Stimulated activated effector memory CD8-positive, alpha-beta T cell treated with anti-CD3 and anti-CD28 coated beads, Interleukin-12 subunit alpha, Interleukin-12 subunit beta, amount 100 ng/mL, for 72 hours (primary cell): ENCODE results near the gene AMPD3.

ENCODE experiments used
- ATAC-seq: fragments of 150-1000 bp; cut with Tn5 transposase; 2 replicates; pipeline ENCODE4 v1.10.0; 2021
- DNase-seq, 2 donors: peaks; one replicate each; pipeline ENCODE4 v3.0.0; 2021 to 2022; ENCODE audit warnings: low spot score in 2 of 2
- H3K27ac Mint-ChIP-seq: one replicate; pipeline ENCODE4 v1.8.0; 2022; ENCODE audit warnings: mild to moderate bottlenecking, mixed read lengths
- H3K36me3 Mint-ChIP-seq: one replicate; pipeline ENCODE4 v1.8.0; 2022; ENCODE audit warnings: mild to moderate bottlenecking, mixed read lengths
- H3K4me1 Mint-ChIP-seq: one replicate; pipeline ENCODE4 v1.8.0; 2022; ENCODE audit warnings: mixed read lengths
- H3K4me3 Mint-ChIP-seq: one replicate; pipeline ENCODE4 v1.8.0; 2022; ENCODE audit warnings: mild to moderate bottlenecking, mixed read lengths
- H3K9me3 Mint-ChIP-seq: one replicate; pipeline ENCODE4 v1.8.0; 2022; ENCODE audit warnings: mixed read lengths

AMPD3 gene

DNA sequence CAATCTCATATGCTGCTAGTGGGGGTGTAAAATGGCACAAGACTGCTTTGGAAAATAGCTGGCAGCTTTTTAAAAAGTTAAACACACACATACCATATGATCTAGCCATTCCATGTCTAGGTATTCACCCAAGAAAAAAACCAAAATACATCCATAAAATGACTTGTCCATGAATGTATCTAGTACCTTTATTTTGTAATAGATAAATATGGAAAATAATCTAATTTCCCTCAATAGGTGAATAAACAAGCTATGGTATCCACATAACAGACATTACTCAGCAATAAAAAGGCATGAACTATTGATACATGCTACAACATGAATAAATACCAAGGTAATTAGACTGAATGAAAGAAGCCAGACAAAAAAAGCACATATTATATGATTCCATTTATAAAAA lies 63.1 kb downstream of the AMPD3 start:
- DNase-seq (no peak), ATAC-seq (no peak)
- Mint-ChIP-seq H3K4me3 (no peak overlapping the region), H3K9me3 (no peaks in the 10 kb centered on the region), H3K27ac (no peak overlapping the region), H3K4me1 (no peaks in the 10 kb centered on the region), H3K36me3 (peaks cover 75% of the 10 kb centered on the region)

DNA sequence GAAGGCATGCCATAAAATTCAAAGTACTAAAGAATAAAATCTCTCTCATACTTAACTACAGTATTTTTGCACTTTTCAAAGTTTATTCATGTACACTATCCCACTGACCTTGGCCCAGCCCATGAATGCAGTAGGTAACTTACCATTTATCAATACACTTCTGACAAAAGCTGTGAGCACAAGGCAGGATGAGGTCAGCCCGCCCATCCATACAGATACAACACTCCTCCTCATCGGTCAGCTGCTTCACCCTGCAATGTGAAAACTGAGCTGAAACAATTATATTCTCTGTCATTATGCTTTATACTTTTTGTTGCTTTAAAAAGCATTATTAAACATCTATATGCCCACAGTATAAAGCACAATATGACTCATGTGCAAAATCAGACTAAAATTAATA lies 63.8 kb downstream of the AMPD3 start:
- DNase-seq (no peak), ATAC-seq (no peak)
- H3K4me1 Mint-ChIP-seq: no peaks in the 10 kb centered on the region
- no peaks in the 10 kb centered on the region for H3K9me3 Mint-ChIP-seq
- no peak overlapping the region for H3K27ac Mint-ChIP-seq
- peaks cover 73% of the 10 kb centered on the region for H3K36me3 Mint-ChIP-seq
- no peak overlapping the region for H3K4me3 Mint-ChIP-seq

DNA sequence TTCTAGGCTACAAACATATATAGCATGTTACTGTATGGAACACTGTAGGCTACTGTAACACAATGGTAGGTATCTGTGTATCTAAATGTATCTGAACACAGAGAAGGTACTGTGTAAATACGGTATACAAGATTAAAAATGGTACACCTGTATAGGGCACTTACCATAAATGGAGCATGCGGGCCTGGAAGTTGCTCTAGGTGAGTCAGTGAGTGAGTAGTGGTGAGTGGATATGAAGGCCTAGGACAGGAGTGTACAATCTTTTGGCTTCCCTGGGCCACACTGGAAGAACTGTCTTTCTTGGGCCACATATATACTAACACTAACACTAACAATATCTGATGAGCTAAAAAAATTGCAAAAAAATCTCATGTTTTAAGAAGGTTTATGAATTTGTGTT lies 64.6 kb downstream of the AMPD3 start:
- H3K27ac Mint-ChIP-seq: no peak overlapping the region
- no peaks in the 10 kb centered on the region for H3K4me1 Mint-ChIP-seq
- peaks cover 72% of the 10 kb centered on the region for H3K36me3 Mint-ChIP-seq
- DNase-seq (no peak), ATAC-seq (no peak)
- H3K4me3 Mint-ChIP-seq: no peak overlapping the region
- no peaks in the 10 kb centered on the region for H3K9me3 Mint-ChIP-seq

DNA sequence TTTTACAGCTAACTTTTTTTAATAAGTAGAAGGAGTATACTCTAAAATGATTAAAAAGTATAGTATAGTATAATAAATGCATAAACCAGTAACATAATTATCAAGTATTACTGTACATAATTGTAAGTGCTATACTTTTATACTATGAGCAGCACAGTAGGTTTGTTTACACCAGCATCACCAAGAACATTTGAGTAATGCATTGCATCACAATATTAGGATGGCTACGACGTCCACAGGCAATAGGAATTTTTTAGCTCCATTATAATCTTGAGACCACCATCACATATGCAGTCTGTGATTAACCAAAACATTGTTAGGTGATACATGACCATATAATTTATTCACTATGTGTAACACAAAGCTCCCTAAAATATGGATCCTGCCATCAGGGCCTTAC lies 65.5 kb downstream of the AMPD3 start:
- H3K4me1 Mint-ChIP-seq: no peaks in the 10 kb centered on the region
- H3K9me3 Mint-ChIP-seq: no peaks in the 10 kb centered on the region
- H3K36me3 Mint-ChIP-seq: peaks cover 72% of the 10 kb centered on the region
- DNase-seq: no peak
- no peak overlapping the region for H3K4me3 Mint-ChIP-seq
- H3K27ac Mint-ChIP-seq: no peak overlapping the region
- no peak for ATAC-seq

DNA sequence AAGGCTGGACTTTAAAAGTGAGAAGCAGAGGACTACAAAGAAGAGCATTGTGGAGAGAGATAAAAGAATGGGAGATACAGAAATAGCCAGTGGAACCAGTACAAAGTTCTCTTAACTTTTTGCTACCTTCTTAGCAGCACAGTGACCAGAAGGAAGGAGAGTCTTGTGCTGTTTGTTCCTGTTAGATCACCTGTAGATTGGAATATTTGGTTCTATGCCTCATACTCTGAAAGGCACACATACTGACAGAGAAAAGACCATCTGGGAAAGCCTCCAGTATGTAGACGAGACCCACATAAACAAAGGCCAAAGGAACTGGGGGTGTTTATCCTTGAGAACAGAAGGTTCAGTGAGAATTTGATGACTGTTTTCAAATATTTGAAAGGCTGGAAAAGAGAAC lies 67.2 kb downstream of the AMPD3 start:
- Mint-ChIP-seq H3K4me3 (no peak overlapping the region), H3K9me3 (no peaks in the 10 kb centered on the region), H3K4me1 (peaks cover 8% of the 10 kb centered on the region), H3K36me3 (peaks cover 57% of the 10 kb centered on the region), H3K27ac (no peak overlapping the region)
- no peak for DNase-seq
- no peak for ATAC-seq

DNA sequence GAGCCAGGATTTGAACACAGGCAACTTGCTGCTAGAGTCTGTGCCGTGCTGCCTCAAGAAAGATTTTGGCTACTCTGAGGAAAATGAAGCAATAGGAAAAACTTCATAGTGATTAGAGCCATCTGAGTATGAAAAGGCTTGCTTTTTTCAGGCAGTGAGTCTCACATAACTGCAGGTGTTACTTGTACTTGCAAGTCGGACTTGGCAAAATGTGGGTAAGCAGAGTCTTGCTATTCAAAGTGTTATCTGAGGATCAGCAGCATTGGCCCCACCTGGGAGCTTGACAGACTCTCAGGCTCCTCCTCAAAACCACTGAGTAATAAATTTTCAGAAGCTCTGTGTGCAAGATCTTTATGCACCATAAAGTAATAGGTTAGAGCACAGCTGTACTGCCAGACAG lies 67.9 kb downstream of the AMPD3 start:
- Mint-ChIP-seq H3K4me3 (no peak overlapping the region), H3K27ac (no peak overlapping the region), H3K9me3 (no peaks in the 10 kb centered on the region), H3K36me3 (peaks cover 50% of the 10 kb centered on the region), H3K4me1 (peaks cover 13% of the 10 kb centered on the region)
- DNase-seq (no peak), ATAC-seq (no peak)

DNA sequence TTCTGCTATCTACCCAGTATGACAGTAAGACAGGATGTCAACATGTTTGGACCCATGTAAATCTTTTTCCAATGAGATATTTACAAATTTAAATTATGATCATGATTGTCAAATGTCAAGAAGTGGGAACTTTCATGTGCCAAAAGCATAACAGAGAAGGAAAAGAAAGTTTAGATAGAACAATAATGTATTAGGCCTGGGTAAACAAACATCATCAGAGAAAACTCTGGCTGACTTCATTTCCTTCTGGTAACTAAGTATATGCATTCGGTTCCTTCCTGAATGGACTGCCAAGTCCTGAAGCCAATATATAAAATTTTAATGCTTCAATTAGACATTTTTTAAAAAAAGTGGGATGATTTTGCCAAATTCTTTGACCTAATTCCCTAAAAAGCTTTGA lies 69.4 kb downstream of the AMPD3 start:
- H3K4me1 Mint-ChIP-seq: peaks cover 13% of the 10 kb centered on the region
- H3K4me3 Mint-ChIP-seq: no peak overlapping the region
- no peaks in the 10 kb centered on the region for H3K9me3 Mint-ChIP-seq
- ATAC-seq (no peak), DNase-seq (no peak)
- H3K27ac Mint-ChIP-seq: no peak overlapping the region
- H3K36me3 Mint-ChIP-seq: peaks cover 42% of the 10 kb centered on the region

DNA sequence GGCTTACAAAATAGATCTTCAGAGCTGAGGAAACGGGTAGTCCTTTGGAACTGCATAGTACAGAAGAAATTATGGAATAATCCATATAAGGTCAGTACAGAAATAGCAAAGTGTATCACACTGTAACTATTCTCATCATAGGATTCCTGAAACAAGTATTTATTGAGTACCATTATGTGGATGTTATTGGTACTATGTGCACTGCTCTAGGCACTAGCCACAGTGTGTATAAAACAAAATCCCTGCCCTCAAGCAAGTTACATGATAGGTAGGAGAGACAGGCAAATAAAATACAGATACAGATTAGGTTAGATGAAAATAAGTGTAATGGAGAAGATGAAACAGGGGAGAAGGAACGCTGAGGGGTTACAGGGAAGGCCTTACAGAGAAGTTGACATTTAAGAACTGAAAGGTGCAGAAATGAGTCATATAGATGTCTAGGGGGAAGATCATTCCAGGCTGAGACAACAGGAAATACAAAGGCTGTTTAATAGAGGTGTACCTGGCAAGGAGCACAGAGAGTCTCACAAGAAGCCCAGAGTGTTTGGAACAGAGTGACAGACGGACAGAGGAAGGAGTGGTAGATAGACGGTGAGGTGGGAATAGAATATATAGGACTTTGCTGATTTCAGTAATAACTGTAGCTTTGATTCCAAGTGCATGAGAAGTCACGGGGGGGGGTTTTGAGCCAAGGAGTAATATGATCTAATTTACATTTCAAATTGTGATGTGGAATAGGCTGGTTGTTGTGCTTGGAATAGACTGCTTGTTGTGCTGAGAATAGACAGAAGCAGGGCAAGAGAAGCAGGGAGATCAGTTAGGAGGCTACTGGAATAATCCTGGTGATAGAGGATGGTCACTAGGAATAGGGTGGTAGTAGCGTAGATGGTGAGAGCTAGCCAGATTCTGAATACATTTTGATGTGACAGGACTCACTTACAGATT lies 72.2 kb downstream of the AMPD3 start:
- no peak overlapping the region for H3K4me3 Mint-ChIP-seq
- DNase-seq: no peak

DNA sequence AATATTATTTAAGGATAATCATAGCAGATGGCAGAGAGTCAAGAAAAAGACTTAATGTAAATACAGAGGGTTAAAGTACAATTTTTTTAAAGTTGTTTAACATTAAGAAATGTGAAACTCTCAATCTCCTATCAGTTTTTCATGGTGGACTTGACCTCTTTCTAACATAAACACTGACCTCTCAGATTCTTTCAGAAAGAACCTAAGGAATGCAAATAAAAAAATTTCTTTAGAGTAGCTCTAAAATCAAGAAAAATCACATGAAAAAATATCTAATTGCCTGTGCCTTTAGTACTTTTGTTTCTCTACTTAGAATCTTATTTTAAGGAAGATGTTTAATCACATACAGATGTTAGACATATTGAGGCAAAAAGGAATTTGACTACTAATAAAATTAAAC lies 73.1 kb downstream of the AMPD3 start:
- ATAC-seq (no peak), DNase-seq (no peak)
- no peak overlapping the region for H3K4me3 Mint-ChIP-seq
- H3K9me3 Mint-ChIP-seq: no peaks in the 10 kb centered on the region
- H3K36me3 Mint-ChIP-seq: peaks cover 48% of the 10 kb centered on the region
- H3K27ac Mint-ChIP-seq: peak overlapping the region; percentile 4
- H3K4me1 Mint-ChIP-seq: peaks cover 13% of the 10 kb centered on the region

More for the DNA sequence above, 72.2 kb downstream of the AMPD3 start:
- Mint-ChIP-seq H3K36me3 (peaks cover 43% of the 10 kb centered on the region), H3K27ac (peak overlapping the region; percentile 4), H3K4me1 (peaks cover 13% of the 10 kb centered on the region), H3K9me3 (no peaks in the 10 kb centered on the region)
- ATAC-seq: peak; percentile 84

DNA sequence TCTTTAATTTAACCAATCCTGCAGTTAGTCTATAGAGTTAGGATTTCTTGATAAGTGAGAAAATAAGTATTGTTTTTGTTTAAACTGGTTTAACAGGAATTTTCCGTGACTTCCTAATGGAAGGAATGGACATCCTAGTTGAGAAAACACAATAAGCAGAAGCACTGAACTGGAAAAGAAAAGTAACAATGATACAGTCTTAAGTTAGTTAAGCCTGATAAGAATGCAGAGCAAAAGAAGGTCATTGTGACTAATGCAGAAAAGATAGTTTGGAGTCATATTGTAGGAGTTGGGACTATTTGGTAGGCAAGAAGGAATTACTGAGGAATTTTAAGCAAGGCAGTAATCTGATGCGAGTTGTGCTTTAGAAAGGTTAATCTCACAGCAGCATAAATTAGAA lies 74.2 kb downstream of the AMPD3 start:
- H3K9me3 Mint-ChIP-seq: no peaks in the 10 kb centered on the region
- H3K4me1 Mint-ChIP-seq: peaks cover 13% of the 10 kb centered on the region
- H3K36me3 Mint-ChIP-seq: peaks cover 39% of the 10 kb centered on the region
- ATAC-seq (no peak), DNase-seq (no peak)
- no peak overlapping the region for H3K4me3 Mint-ChIP-seq
- H3K27ac Mint-ChIP-seq: no peak overlapping the region

DNA sequence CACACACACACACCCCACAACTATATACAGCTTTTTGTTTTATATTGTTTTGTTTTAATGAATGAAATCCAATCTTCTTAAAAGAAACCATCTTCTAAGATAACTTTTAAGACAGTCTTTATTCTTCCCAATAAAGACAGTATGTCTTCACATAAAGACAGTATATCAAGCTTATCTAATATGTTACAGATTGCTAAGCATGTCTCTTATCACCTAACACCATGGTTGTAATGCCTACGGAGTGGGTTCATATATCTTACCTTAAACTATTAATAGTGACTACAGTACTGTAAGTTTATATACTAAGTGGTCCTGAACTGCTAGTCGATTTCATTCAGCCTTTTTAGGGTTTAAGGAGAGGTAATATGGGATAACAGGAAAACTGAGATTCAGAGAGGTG lies 77.5 kb downstream of the AMPD3 start:
- Mint-ChIP-seq H3K4me3 (no peak overlapping the region), H3K9me3 (no peaks in the 10 kb centered on the region), H3K4me1 (peaks cover 12% of the 10 kb centered on the region), H3K27ac (no peak overlapping the region), H3K36me3 (peaks cover 28% of the 10 kb centered on the region)
- DNase-seq: no peak
- no peak for ATAC-seq

DNA sequence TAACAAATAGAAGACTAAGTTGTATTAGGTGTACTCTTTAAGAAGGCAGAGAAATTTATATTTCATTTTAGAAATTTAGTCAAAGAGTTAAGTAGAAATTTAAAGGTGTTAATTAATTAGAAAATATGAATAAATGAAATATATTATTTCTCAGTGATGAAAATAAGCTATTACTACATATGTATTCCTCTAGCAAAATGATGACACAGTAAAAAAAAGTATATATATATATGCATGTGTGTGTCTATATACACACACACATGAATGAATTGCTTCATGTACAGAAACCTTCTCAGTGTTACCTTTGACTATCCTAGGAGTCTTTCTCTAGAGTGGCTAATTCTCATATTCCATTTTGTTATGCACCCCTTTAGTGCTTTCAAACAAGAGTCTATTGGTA lies 78.3 kb downstream of the AMPD3 start:
- Mint-ChIP-seq H3K27ac (no peak overlapping the region), H3K36me3 (peaks cover 28% of the 10 kb centered on the region), H3K4me1 (peaks cover 9% of the 10 kb centered on the region), H3K4me3 (no peak overlapping the region), H3K9me3 (no peaks in the 10 kb centered on the region)
- DNase-seq (no peak), ATAC-seq (no peak)

DNA sequence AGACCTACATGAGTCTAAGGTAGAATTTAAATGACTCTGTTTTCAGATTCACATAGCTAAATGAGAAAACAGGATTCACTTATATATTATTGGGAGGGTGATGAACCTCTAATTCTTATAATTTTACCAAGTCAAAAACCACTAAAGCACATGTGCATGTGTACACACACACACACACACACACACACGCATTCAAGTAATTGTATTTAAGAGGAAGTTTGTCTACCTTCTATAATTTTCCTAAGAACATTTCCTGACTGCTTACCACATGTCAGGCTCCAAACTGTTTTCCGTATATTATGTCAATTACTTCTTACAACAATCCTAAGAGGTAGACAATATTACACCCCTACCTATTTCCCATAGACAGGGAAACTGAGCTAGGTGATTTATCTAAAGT lies 79.3 kb downstream of the AMPD3 start:
- H3K36me3 Mint-ChIP-seq: peaks cover 22% of the 10 kb centered on the region
- DNase-seq: no peak
- no peak for ATAC-seq
- H3K27ac Mint-ChIP-seq: no peak overlapping the region
- no peak overlapping the region for H3K4me3 Mint-ChIP-seq
- peaks cover 9% of the 10 kb centered on the region for H3K4me1 Mint-ChIP-seq
- H3K9me3 Mint-ChIP-seq: no peaks in the 10 kb centered on the region

DNA sequence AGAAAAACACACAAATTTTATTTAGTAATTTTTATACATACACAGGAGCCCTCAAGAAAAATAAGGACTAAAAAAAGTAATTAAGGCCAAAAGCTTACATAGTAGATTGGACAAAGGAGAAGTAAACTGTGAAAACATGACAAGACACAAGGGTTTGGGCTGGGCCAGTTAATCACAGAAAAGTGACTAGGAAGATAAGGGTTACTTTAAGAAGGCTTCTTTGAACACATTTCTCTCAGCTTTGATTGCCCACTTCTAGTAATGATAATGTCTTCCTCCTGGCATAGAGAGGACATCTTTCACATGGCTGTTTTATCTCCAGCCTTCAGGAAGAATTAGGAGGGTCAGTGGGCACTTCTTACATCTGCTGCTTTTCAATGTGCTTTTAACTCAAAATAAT lies 82.5 kb downstream of the AMPD3 start:
- H3K36me3 Mint-ChIP-seq: peaks cover 1% of the 10 kb centered on the region
- no peaks in the 10 kb centered on the region for H3K9me3 Mint-ChIP-seq
- H3K27ac Mint-ChIP-seq: no peak overlapping the region
- no peak for ATAC-seq
- no peak overlapping the region for H3K4me3 Mint-ChIP-seq
- no peak for DNase-seq
- peaks cover 23% of the 10 kb centered on the region for H3K4me1 Mint-ChIP-seq

DNA sequence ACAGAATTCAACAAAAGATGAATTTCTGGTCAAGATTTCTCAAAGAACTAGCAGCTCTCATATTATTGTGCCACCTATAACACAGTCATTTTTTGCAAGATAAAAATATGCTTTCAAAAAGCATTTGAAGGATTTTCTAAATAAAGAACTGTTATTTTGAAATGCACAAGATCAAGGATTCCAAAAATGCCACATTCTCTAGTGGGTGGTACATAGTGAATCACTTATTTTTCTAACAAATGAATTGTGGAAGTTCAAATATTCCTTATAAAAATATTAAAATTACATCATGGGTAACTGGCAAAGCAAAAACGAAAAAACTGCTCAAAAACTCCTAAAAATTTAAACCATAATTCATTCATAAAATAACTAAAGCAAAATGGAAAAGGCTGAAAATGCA lies 83.9 kb downstream of the AMPD3 start:
- Mint-ChIP-seq H3K4me1 (peaks cover 23% of the 10 kb centered on the region), H3K4me3 (no peak overlapping the region), H3K9me3 (no peaks in the 10 kb centered on the region), H3K36me3 (no peaks in the 10 kb centered on the region), H3K27ac (no peak overlapping the region)
- ATAC-seq: no peak
- DNase-seq: no peak

DNA sequence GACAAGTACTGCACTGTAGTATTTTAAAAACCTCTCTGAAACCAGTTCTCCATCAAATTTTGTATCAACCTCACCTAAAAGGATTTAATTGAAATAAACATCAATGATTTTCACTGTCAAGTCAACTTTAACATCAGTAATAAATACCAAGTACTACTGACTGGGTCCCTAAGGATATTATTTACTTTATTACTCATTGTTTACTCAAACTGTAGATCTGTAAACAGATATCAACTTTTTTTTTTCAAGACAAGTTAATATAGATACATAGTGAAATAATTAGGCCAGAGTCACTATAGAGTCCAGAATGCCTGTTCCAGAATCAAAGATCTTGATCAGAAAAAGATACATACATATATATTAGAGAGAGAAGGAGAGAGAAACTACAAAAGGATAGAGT lies 84.3 kb downstream of the AMPD3 start:
- H3K4me3 Mint-ChIP-seq: peak overlapping the region; percentile 79
- ATAC-seq (no peak), DNase-seq (no peak)
- no peaks in the 10 kb centered on the region for H3K9me3 Mint-ChIP-seq
- H3K4me1 Mint-ChIP-seq: peaks cover 23% of the 10 kb centered on the region
- H3K27ac Mint-ChIP-seq: peak overlapping the region; percentile 80
- no peaks in the 10 kb centered on the region for H3K36me3 Mint-ChIP-seq
